ENCODE results near the gene SERTAD1. TPM values are rescaled to one million over a fixed set of nuclear protein-coding genes. Genes with fewer than 3 reads are reported as not detected.
A peak's percentile ranks its signal among the peaks of the same experiment; 100 is the strongest.

SERTAD1 gene
- total and polyA plus RNA-seq, 2 of the 8 experiments (the other 6 are each of a cell fraction or from before 2014, with no cell fraction given) = 5.4 to 6.6 TPM

DNA sequence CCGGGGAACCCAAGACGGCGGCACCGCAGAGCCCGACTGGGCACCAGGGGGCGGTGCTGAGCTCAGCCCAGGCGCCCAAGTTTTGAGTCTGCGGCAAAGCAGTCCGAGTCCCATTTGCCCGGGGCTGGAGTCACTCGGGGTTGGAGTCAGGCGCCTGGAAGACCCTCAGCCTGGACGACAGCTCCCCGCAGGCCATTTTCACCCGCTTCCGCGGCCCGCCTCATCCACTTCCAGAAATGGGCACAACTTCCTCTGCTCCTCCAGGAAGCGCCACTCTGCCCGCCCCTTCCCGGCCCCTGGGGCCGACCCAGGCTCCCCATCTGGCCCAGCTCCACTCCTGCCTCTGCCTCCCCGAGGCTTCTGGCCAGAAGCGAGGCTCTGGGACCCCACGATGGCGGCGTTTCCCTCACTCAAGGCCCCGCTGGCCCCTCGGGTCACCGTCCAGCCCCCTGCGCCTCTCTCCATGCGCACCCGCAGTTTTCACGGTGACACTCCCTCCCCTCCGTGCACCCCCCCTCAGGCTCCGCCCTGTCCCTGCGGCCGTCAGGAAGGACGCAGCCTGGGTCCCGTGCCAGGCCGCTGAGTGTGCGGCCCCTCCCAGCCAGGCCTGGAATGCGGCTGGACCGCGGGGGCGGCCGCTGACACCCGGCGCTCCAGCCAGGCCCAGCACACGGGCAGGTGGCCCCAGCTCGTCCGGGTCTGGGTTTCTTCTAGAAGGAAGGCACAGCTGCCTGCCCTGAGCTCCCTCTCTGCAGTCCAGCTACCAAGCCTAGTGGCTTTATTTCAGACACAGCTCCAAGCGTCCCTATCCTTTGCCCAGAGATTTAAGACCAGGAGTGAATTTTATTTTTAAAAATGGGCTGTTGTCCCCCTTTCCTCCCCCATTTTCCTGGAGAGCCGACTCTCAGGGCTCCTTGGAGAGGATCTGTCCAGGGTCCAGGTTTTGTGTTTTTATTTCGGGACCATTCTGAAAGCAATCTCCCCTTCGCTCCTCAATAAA lies 4.7 kb downstream of the SERTAD1 start (continued):
- 0 out of 2 replicates have a peak, but pooled peaks have one; percentile 15 for TF ChIP-seq KDM1A (IDR thresholded peaks at IDR 0.05; ENCODE audit: borderline replicate concordance, low read length)
- no peak for TF ChIP-seq CHD1 (IDR thresholded peaks at IDR 0.05; ENCODE audit: low read depth, low read length)
- no peak for TF ChIP-seq SUZ12 (IDR thresholded peaks at IDR 0.05; ENCODE audit: low read length)
- 0 out of 2 replicates have a peak, but pooled peaks have one; percentile 31 for TF ChIP-seq GABPA (IDR thresholded peaks at IDR 0.05; ENCODE audit: borderline replicate concordance, insufficient read depth, low read length)
- TF ChIP-seq POU5F1 (IDR thresholded peaks at IDR 0.05; ENCODE audit: low read depth, low read length) = no peak
- no peak for TF ChIP-seq RFX5 (IDR thresholded peaks at IDR 0.05; ENCODE audit: borderline replicate concordance, low read depth, low read length)
- TF ChIP-seq CHD2 (IDR thresholded peaks at IDR 0.05; ENCODE audit: low read length) = no peak
- TF ChIP-seq CREB1 (IDR thresholded peaks at IDR 0.05) = 0 out of 2 replicates have a peak, but pooled peaks have one; percentile 48
- TF ChIP-seq, protein P1, sequence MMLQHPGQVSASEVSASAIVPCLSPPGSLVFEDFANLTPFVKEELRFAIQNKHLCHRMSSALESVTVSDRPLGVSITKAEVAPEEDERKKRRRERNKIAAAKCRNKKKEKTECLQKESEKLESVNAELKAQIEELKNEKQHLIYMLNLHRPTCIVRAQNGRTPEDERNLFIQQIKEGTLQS (IDR thresholded peaks at IDR 0.05; ENCODE audit: insufficient read depth, low read depth, low read length) = no peak
- no peak for TF ChIP-seq SIX5 (IDR thresholded peaks at IDR 0.05; ENCODE audit: low read depth, low read length)
- no peak for TF ChIP-seq CEBPB (IDR thresholded peaks at IDR 0.05; ENCODE audit: low read depth, low read length)
- TF ChIP-seq TAF1 (IDR thresholded peaks at IDR 0.05; ENCODE audit: low read depth, low read length) = peak; percentile 62
- no peak; a peak in 1 of 4 replicates for TF ChIP-seq HDAC2 (IDR thresholded peaks at IDR 0.05; ENCODE audit: borderline replicate concordance in 1 of 2, low read depth in 2 of 2, low read length in 2 of 2)
- peak; percentile 96 for TF ChIP-seq SRF (IDR thresholded peaks at IDR 0.05; ENCODE audit: low read depth, low read length)
- peak; percentile 83 for TF ChIP-seq ASH2L (IDR thresholded peaks at IDR 0.05; ENCODE audit: low read length)
- TF ChIP-seq RAD21 (IDR thresholded peaks at IDR 0.05 in 1 of 2, conservative IDR thresholded peaks at IDR 0.05 in 1 of 2; ENCODE audit: low read depth in 2 of 2, low read length in 2 of 2) = peak; percentile 50 to 68; a peak in 3 of 4 replicates
- TF ChIP-seq BCL11A (IDR thresholded peaks at IDR 0.05; ENCODE audit: low read depth in 2 of 2, low read length in 2 of 2) = no peak
- TF ChIP-seq JUND (IDR thresholded peaks at IDR 0.05; ENCODE audit: low read length) = no peak
- TF ChIP-seq TCF12 (IDR thresholded peaks at IDR 0.05; ENCODE audit: low read depth, low read length) = 0 out of 2 replicates have a peak, but pooled peaks have one; percentile 59
- no peak for TF ChIP-seq SP4 (IDR thresholded peaks at IDR 0.05; ENCODE audit: low read length)
